Measurements from ENCODE around the gene POU3F1. TPM values are rescaled to one million over a fixed set of nuclear protein-coding genes. Genes with fewer than 3 reads are reported as not detected.

Gene POU3F1
- total RNA-seq, 1 donor from 2014 or later, result not detected

- ATAC-seq (no peak), DNase-seq (no peak)
- Histone ChIP-seq H3K36me3 (no peaks in the 10 kb centered on the region), H3K4me1 (no peaks in the 10 kb centered on the region), H3K27ac (no peak overlapping the region), H3K4me3 (no peak overlapping the region), H3K27me3 (ENCODE audit: low read depth) (peaks cover 14% of the 10 kb centered on the region), H3K9me3 (no peaks in the 10 kb centered on the region)
- no peak for TF ChIP-seq CTCF (IDR thresholded peaks at IDR 0.05)
- intact Hi-C loops (cut with DNase I), result no loop called here
Measured at GRCh38 chr1:38079019-38079418, 32.4 kb upstream of the POU3F1 start.

- ATAC-seq, result no peak
- no peaks in the 10 kb centered on the region for H3K9me3 ChIP-seq
- peaks cover 14% of the 10 kb centered on the region for H3K27me3 ChIP-seq (ENCODE audit: low read depth)
- TF ChIP-seq CTCF (IDR thresholded peaks at IDR 0.05), result no peak
- no peaks in the 10 kb centered on the region for H3K4me1 ChIP-seq
- H3K4me3 ChIP-seq, result no peak overlapping the region
- H3K27ac ChIP-seq, result no peak overlapping the region
- intact Hi-C loops (cut with DNase I), result no loop called here
- H3K36me3 ChIP-seq, result no peaks in the 10 kb centered on the region
- no peak for DNase-seq
Measured at GRCh38 chr1:38077523-38078147, 31.0 kb upstream of the POU3F1 start.

- no peak overlapping the region for H3K27ac ChIP-seq
- peaks cover 16% of the 10 kb centered on the region for H3K27me3 ChIP-seq (ENCODE audit: low read depth)
- no peak overlapping the region for H3K4me3 ChIP-seq
- no peaks in the 10 kb centered on the region for H3K4me1 ChIP-seq
- ATAC-seq (no peak), DNase-seq (no peak)
- H3K9me3 ChIP-seq, result no peaks in the 10 kb centered on the region
- H3K36me3 ChIP-seq, result no peaks in the 10 kb centered on the region
- no peak for TF ChIP-seq CTCF (IDR thresholded peaks at IDR 0.05)
- intact Hi-C loops (cut with DNase I), result no loop called here
Measured at GRCh38 chr1:38076455-38076854, 29.9 kb upstream of the POU3F1 start.

- DNase-seq, result no peak
- H3K4me1 ChIP-seq, result no peaks in the 10 kb centered on the region
- no peak overlapping the region for H3K4me3 ChIP-seq
- ATAC-seq, result no peak
- peaks cover 21% of the 10 kb centered on the region for H3K27me3 ChIP-seq (ENCODE audit: low read depth)
- no peaks in the 10 kb centered on the region for H3K36me3 ChIP-seq
- intact Hi-C loops (cut with DNase I), result no loop called here
- H3K9me3 ChIP-seq, result no peaks in the 10 kb centered on the region
- no peak for TF ChIP-seq CTCF (IDR thresholded peaks at IDR 0.05)
- H3K27ac ChIP-seq, result no peak overlapping the region
Measured at GRCh38 chr1:38076038-38076437, 29.4 kb upstream of the POU3F1 start.

GRCh38 chr1:38075191-38075590 lies 28.6 kb upstream of the POU3F1 start:
- peaks cover 25% of the 10 kb centered on the region for H3K27me3 ChIP-seq (ENCODE audit: low read depth)
- intact Hi-C loops (cut with DNase I), result no loop called here
- H3K9me3 ChIP-seq, result no peaks in the 10 kb centered on the region

More at GRCh38 chr1:38075191-38075590, 28.6 kb upstream of the POU3F1 start:
- DNase-seq (no peak), ATAC-seq (no peak)
- Histone ChIP-seq H3K4me1 (no peaks in the 10 kb centered on the region), H3K4me3 (no peak overlapping the region), H3K36me3 (no peaks in the 10 kb centered on the region), H3K27ac (no peak overlapping the region)
- no peak for TF ChIP-seq CTCF (IDR thresholded peaks at IDR 0.05)

Measured in lower lobe of right lung (tissue), 2 donors.